Measurements from ENCODE around the gene GRIK3. TPM values are rescaled to one million over a fixed set of nuclear protein-coding genes. Genes with fewer than 3 reads are reported as not detected.

GRIK3 gene
- total and polyA plus RNA-seq, 11 donors = 0.06 to 1.6 (median 0.29) TPM

- H3K27me3 ChIP-seq = peaks cover 0 to 14% (median 0%) of the 10 kb centered on the region in 9 donors
- no peaks in the 10 kb centered on the region for H3K4me1 ChIP-seq
- TF ChIP-seq POLR2A (IDR thresholded peaks at IDR 0.05) (no peak), CTCF (IDR thresholded peaks at IDR 0.05) (no peak)
- H3K27ac ChIP-seq = no peak overlapping the region
- H3K9me3 ChIP-seq = peaks cover 0 to 2% (median 0%) of the 10 kb centered on the region in 12 donors
- no peak for DNase-seq
- WGBS, 4 donors = 67 to 86% (median 71%) methylated on average over 3 to 5 of the region's 5 CpGs
- H3K36me3 ChIP-seq = no peaks in the 10 kb centered on the region
- no peak overlapping the region for H3K4me3 ChIP-seq
- ATAC-seq = no peak
- intact Hi-C loops (cut with DNase I) = no loop called here
Observed at GRCh38 chr1:36913016-36913415, 121.3 kb downstream of the GRIK3 start.

DNA sequence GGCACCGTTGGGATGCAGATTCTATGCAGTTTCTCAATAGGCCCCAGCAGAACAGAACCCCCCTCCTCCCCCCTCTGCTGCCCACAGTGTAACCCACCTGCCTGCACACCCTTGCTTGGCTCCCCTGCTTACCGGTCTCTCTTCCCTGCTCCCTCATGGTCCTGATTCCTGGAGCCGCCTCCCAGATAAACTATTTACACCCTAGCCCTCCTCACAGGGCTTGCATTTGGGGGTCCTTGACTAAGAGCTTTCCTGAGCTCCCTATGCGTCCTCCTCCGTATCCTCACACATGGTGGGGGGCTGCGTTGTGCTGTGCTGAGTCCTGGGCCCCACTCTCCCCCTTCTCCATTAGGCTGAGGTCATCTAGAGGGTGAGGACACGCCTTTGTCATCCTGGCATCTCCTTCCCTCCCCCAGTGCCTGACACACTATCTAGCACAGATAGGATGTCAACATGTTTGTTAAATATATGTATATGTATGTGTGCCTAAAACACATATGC lies 121.9 kb downstream of the GRIK3 start:
- no peak overlapping the region for H3K4me3 ChIP-seq
- TF ChIP-seq CTCF (IDR thresholded peaks at IDR 0.05) (no peak), POLR2A (IDR thresholded peaks at IDR 0.05) (no peak)
- DNase-seq (no peak), ATAC-seq (no peak)
- intact Hi-C loops (cut with DNase I) = no loop called here
- 47 to 56% (median 51%) methylated on average over 6 to 7 of the region's 7 CpGs for WGBS, 4 donors
- peaks cover 0 to 2% (median 0%) of the 10 kb centered on the region in 12 donors for H3K9me3 ChIP-seq
- H3K4me1 ChIP-seq = no peaks in the 10 kb centered on the region
- no peak overlapping the region for H3K27ac ChIP-seq
- H3K27me3 ChIP-seq = peaks cover 0 to 14% (median 0%) of the 10 kb centered on the region in 9 donors
- no peaks in the 10 kb centered on the region for H3K36me3 ChIP-seq

DNA sequence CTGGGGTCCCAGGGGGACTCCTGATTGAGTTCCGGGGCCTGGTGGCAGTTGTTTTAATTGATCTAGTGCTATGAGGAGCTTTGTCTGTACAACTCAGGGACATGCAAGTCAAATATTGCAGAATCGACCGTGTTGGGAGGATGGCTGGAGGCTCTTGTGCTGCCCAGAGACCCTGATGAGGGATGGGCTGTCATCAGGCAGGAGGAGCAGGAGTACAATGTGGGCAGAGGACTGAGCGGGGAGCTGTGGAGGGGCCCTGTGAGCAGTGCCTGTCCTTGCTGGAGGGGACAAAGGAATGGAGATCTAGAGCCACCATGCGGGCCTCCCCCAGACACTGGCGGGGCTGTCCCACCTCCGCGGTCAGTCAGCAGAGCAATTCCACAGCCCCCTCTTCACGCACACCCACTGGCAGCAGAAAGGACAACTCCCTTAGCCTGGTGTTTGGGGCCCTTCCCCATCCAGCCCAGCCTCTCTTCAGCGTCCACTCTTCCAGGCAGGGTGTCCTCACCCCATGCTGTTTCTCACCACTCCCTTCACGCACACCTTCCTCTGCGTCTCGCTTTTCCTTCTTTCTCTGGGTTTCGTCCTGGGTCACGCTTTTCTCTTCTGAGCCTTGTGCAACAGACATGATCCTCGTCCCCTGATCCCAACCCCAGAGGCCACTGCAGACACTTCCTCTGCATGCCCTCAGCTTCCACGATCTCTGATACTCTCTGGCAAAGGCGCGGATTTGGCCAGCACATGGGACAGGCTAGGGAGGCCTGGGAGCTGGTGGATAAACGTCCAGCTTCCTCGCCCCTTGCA lies 122.6 kb downstream of the GRIK3 start:
- H3K27me3 ChIP-seq = peaks cover 0 to 14% (median 0%) of the 10 kb centered on the region in 9 donors

More for the DNA sequence above, 122.6 kb downstream of the GRIK3 start:
- no peak overlapping the region for H3K27ac ChIP-seq
- H3K4me3 ChIP-seq = no peak overlapping the region
- no peaks in the 10 kb centered on the region for H3K4me1 ChIP-seq
- peaks cover 0 to 2% (median 0%) of the 10 kb centered on the region in 12 donors for H3K9me3 ChIP-seq
- intact Hi-C loops (cut with DNase I) = no loop called here
- WGBS, 4 donors = 62 to 66% (median 64%) methylated on average over 19 to 21 of the region's 21 CpGs
- TF ChIP-seq CTCF (IDR thresholded peaks at IDR 0.05) = no peak
- TF ChIP-seq POLR2A (IDR thresholded peaks at IDR 0.05) = no peak
- no peaks in the 10 kb centered on the region for H3K36me3 ChIP-seq
- DNase-seq (no peak), ATAC-seq (no peak)
